ENCODE data around the gene BRPF3.

BRPF3 gene

GRCh38 chr6:36196113-36196879, at the start of gene BRPF3:
Gene BRPF3, plus strand, starts transcription at chr6:36196744. Its CDS starts 3,579 bp downstream, at chr6:36200323.
- in situ Hi-C loops (cut with MboI; ENCODE audit: low sequenced_read_pairs): no loop called here

DNA sequence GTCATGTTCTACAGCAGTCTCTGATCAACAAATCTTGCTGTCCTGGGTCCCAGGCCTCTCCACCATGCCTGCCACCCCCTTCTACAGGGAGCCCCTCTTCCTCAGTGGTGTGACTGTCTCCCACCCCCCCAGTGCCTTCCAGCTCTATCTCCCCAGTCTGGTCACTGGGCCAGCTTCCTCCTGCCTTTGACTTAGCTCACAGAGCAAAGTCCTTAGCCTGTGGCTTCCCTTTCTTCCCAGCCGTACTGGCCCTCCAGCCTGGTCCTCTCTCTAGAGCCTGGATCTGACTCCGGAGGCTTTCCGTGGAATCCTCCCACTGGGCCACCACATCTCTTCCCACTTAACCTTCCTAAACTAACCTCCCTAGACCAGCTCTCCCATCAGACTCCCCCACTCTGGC, 49.2 kb upstream of the BRPF3 start:
- in situ Hi-C loops (cut with MboI; ENCODE audit: low sequenced_read_pairs): no loop called here

DNA sequence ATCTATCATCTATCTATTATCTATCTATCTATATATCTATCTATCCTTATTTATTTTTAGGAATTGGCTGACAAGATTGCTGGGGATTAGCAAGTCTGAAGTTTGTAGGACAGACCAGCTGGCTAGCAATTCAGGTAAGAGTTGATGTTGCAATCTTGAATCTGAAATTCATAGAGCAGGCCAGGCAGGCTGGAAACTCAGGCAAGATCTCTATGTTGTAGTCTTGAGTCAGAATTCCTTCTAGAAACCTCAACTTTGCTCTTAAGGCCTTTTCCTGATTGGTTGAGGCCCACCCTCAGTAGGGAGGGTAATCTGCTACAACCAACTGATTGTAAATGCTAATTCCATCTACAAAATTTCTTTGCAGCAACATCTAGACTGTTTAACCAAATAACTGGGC, 47.1 kb upstream of the BRPF3 start:
- in situ Hi-C loops (cut with MboI; ENCODE audit: low sequenced_read_pairs): no loop called here

GRCh38 chr6:36150283-36150682, 46.3 kb upstream of the BRPF3 start:
- in situ Hi-C loops (cut with MboI; ENCODE audit: low sequenced_read_pairs): no loop called here

DNA sequence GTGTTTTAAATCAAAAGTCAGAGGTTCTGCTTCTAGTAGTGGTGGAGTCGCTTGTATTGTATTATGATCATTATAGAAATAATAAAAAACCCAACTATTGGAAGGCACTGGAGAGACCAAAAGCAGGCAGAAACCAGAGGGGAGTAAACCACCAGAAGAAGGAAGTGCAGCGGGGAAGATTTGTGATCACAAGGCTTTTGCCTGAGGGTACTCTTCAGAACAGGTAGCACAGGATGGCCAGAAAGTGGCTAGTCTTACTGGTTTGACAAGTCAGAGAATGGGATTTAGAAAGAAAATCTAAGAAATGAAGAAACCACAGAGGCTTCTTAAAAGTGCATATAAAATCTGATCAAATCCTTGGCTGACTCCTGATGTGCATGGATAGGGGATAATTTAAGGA, 42.3 kb upstream of the BRPF3 start:
- in situ Hi-C loops (cut with MboI; ENCODE audit: low sequenced_read_pairs): no loop called here

- in situ Hi-C loops (cut with MboI; ENCODE audit: low sequenced_read_pairs): no loop called here
Observed at GRCh38 chr6:36155662-36156061, 40.9 kb upstream of the BRPF3 start.

DNA sequence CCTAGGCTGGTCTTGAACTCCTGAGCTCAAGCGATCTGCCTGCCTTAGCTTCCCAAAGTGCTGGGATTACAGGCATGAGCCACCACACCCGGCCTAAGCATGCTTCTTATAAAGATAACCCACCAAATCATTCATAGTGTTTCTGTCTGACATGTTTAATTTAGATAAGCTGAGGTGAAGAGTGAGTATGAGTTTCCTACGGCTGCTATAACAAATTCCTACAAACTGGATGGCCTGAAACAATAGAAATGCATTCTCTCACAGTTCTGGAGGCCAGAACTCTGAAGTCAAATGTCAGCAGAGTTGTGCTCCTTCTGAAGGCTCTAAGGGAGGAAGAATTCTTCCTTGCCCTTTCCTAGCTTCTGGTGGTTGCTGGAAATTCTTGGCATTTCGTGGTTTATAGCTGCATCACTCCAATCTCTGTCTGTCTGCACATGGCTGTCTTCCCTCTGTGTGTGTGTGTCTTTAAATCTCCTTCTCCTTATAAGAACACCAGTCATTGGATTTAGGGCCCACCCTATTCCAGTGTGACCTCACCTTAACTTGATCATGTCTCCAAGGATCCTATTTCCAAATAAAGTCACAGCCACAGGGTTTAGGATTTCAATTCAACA, 36.3 kb upstream of the BRPF3 start:
- in situ Hi-C loops (cut with MboI; ENCODE audit: low sequenced_read_pairs): no loop called here

DNA sequence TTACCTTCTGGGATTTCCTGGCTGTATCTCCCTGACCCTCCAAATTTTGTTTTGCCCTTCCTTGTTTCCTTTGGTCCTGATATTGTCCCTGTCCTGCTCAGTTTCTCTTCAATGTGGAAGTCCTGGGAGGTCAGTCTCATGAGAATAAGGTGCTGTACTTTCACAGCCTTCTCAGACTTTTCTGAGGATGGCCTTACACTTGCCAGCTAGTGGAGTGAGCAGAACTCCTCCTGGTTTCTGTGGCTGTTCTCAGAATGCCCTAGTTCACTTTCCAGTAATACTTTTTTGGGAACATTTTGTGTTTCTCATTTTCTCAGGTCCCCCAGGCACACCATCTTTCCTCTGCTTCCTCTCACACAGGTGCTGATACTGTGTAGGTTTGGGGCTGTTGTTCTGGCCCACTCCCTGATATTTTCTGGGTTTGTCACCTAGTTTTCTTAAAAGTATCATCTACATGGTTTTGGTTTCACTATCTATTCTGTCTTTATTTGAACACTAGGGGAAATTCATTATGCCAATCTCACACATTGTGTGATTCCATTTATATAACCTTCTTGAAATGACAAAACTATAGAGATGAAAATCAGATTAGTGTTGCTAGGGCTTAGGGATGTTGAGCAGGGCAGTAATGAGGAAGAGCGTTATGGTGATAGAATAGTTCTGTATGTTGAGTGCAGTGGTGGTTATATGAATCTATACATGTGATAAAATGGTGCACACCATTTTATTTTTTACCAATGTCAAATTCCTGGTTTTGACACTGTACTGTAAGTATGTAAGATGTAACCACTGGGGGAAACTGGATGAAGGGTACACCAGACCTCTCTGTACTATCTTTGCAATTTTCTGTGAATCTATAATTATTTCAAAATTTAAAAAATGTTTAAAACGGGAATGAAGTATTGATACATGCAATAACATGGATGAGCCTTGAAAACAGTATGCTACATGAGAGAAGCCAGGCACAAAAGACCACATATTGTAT, 27.2 kb upstream of the BRPF3 start:
- in situ Hi-C loops (cut with MboI; ENCODE audit: low sequenced_read_pairs): no loop called here

DNA sequence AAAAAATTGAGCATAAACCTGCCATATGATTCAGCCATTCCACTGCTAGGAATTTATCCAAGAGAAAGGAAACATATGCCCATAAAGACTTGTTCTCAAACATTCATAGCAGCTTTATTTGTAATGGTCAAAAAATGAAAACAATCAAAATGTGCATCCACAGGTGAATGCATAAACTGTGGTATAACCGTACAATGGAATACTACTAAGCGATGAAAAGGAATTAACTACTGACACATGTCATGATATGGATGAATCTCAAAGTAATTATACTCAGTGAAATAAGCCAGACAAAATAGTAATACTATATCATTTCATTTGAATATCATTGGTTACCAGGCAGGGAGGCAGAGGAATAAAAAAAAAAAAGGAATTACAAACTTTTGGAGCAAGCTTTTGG, 25.8 kb upstream of the BRPF3 start:
- in situ Hi-C loops (cut with MboI; ENCODE audit: low sequenced_read_pairs): no loop called here

- in situ Hi-C loops (cut with MboI; ENCODE audit: low sequenced_read_pairs): no loop called here
Observed at GRCh38 chr6:36171573-36171972, 25.0 kb upstream of the BRPF3 start.

GRCh38 chr6:36177166-36177565, 19.4 kb upstream of the BRPF3 start:
- in situ Hi-C loops (cut with MboI; ENCODE audit: low sequenced_read_pairs): no loop called here

DNA sequence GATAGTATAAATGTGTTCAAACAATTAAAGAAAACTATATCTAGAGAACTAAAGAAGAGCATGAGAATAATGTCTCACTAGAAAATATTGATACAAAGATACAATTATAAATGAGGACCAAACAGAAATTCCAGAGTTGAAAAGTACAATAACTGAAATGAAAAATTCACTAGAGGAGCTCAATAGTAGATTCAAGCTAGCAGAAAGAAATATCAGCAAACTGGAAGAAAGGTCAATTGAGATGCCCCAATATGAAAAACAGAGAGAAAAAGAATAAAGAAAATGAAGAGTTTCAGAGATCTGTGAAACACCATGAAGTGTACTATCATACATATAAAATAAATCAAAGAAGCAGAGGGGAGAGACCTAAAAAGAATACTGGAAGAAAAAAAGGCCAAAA, 18.0 kb upstream of the BRPF3 start:
- in situ Hi-C loops (cut with MboI; ENCODE audit: low sequenced_read_pairs): no loop called here

GRCh38 chr6:36180126-36180525, 16.4 kb upstream of the BRPF3 start:
- in situ Hi-C loops (cut with MboI; ENCODE audit: low sequenced_read_pairs): no loop called here

DNA sequence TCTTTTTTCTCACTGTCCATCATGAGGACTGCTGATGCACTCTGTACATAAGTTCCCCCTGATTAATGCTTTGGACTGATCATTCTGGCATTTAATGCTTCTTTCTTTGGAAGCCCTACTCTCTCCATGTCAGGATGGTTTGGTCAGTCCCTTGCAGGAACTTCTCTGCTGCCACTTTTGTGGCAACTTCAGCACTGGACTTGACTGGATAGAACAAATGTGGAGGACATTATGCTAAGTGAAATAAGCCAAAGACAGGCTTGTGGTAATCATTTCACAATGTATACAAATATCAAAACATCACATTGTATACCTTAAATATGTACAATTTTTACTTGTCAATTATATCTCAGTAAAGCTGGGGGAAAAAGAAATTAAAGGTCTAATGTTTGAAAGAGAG, 12.2 kb upstream of the BRPF3 start:
- in situ Hi-C loops (cut with MboI; ENCODE audit: low sequenced_read_pairs): no loop called here

DNA sequence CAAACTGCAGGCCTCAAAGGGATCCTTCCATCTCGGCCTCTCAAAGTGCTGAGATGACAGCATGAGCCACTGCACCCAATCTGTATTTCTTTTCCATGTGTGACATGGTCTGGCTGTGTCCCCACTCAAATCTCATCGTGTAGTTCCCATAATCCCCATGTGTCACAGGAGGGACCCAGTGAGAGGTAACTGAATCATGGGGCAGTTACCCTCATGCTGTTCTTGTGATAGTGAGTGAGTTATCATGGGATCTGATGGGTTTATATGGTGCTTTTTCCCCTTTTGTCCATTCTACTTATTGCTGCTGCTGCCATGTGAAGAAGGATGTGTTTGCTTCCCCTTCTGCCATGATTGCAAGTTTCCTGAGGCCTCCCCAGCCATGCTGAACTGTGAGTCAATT, 10.3 kb upstream of the BRPF3 start:
- in situ Hi-C loops (cut with MboI; ENCODE audit: low sequenced_read_pairs): no loop called here

DNA sequence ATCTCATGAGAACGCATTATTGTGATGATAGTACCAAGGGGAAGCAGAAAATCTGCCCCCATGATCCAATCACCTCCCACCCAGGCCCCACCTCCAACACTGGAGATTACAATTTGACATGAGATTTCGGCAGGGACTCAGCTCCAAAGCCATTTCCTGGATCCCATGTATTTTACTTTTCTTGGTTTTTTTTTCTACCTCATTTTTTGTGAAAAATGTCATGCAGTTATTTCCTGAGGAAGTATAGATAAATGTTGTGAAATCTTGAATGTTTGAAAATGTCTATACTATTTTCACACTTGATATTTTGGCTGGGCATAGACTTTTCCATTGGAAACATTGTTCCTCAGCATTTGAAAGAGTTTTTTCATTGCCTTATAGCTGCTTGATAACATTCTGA, 9.1 kb upstream of the BRPF3 start:
- in situ Hi-C loops (cut with MboI; ENCODE audit: low sequenced_read_pairs): no loop called here

- in situ Hi-C loops (cut with MboI; ENCODE audit: low sequenced_read_pairs): no loop called here
Observed at GRCh38 chr6:36195471-36196112, 952 bp upstream of the BRPF3 start.

GRCh38 chr6:36196880-36197548, 470 bp downstream of the BRPF3 start:
- in situ Hi-C loops (cut with MboI; ENCODE audit: low sequenced_read_pairs): no loop called here

DNA sequence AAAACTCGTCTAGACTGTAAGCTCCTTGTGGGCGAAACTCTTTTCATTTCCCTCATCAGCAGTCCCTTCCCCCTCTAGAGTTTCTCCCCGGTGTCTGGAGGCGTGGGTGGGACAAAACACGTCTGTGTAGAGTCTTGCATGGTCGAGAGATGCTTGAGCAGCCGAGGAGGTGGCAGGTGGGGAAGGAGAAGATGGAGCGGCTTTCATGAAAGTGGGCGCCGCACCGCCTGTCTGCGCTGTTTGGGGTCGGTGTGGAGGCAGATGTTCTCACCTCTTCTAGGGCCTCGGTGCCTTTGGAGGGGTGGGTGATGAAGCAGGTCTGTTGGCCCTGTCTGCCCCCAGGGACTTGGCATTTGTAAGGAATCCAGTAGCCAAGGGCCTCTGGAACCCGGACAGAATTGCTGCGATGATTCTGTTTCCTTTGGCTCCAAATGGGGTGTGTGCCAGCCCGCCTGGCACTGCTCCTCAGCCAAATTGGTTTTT, 1.2 kb downstream of the BRPF3 start:
- in situ Hi-C loops (cut with MboI; ENCODE audit: low sequenced_read_pairs): no loop called here

- in situ Hi-C loops (cut with MboI; ENCODE audit: low sequenced_read_pairs): no loop called here
Observed at GRCh38 chr6:36198986-36199385, 2.4 kb downstream of the BRPF3 start.
